ENCODE results near the gene SPATA24. TPM values are rescaled to one million over a fixed set of nuclear protein-coding genes. Genes with fewer than 3 reads are reported as not detected.

The SPATA24 gene
- total RNA-seq, 1 donor from 2014 or later, result 4.5 TPM

DNA sequence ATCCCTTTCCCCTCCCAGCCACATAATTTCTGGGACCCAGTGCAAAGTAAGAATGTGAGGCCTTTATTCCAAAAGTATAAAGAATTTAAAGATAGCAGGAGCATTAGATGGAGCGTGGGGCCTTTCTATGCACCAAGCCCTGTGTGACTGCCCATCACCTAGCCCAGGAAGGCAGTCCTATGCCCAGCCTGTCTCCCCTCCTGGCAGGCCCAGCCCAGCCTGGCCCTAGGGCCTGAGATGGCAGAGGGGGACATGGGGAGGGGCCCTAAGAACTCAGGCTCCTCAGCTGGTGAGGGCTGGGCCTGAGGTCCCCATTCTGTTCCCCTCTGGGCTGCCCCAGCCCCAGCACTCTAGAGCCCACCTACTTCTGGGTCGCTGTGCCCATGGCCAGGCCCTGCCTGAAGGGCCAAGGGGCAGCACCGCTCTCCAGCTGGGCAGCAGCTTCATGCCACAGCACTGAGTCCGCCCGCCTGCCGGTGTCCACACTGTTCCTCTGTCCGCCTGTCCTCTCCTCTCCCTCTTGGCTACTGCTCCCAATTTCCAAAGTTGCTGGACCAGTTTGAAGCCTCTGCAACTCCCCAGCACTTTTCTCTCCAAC is 19.8 kb downstream of the SPATA24 start:
- Histone ChIP-seq H3K36me3 (no peaks in the 10 kb centered on the region), H3K9me3 (no peaks in the 10 kb centered on the region), H3K4me1 (peaks cover 10% of the 10 kb centered on the region), H3K27ac (no peak overlapping the region), H3K4me3 (no peak overlapping the region), H3K27me3 (no peaks in the 10 kb centered on the region)
- DNase-seq, result peak; percentile 49
- TF ChIP-seq, protein P1, sequence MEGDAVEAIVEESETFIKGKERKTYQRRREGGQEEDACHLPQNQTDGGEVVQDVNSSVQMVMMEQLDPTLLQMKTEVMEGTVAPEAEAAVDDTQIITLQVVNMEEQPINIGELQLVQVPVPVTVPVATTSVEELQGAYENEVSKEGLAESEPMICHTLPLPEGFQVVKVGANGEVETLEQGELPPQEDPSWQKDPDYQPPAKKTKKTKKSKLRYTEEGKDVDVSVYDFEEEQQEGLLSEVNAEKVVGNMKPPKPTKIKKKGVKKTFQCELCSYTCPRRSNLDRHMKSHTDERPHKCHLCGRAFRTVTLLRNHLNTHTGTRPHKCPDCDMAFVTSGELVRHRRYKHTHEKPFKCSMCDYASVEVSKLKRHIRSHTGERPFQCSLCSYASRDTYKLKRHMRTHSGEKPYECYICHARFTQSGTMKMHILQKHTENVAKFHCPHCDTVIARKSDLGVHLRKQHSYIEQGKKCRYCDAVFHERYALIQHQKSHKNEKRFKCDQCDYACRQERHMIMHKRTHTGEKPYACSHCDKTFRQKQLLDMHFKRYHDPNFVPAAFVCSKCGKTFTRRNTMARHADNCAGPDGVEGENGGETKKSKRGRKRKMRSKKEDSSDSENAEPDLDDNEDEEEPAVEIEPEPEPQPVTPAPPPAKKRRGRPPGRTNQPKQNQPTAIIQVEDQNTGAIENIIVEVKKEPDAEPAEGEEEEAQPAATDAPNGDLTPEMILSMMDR (IDR thresholded peaks at IDR 0.05), result no peak
- intact Hi-C loops (cut with DNase I), result no loop called here
- ATAC-seq, result no peak

DNA sequence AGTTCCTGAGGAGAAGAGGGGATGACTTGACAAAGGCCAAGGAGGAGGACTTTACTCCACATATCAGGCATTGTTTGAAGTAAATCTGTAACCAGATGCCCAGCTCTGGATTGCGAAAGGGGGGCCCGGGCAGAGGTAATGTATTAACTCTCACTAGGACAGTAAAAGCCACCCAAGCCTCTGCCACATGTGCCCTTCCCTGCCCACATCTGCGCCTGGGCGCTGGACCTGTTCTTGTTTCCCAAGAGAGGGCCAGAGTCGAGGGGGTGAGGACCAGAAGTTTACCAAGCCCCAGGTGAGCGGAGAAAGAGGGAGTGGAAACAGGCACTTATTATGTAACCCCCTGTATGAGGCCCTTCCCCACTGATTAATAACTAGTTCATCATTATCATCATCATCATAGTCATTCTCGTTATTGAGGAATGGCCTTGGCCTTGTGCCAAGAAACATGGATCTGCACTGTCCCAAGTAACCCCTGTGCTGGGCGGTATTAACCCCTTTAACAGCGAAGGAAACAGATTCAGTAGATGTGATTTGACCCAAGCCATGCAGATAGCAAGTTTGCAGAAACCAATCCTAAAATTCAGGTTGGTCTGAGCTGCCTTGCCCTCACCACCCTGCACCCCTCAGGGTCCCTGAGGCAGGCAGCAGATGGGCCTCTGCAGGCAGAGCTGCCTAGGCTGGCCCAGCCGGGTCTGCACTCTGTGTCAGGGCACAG is 20.5 kb downstream of the SPATA24 start, which contains the start of gene SLC23A1:
TSS of gene SLC23A1 (minus strand) at position 23 of the 718 bp plus-strand sequence. CDS start 44 bp downstream, outside the sequence.
- no peaks in the 10 kb centered on the region for H3K27me3 ChIP-seq
- TF ChIP-seq, protein P1 (IDR thresholded peaks at IDR 0.05), result no peak
- no peak within 1 kb of the TSS for H3K4me3 ChIP-seq
- ATAC-seq (no peak), DNase-seq (peak; percentile 58)
- no peak within 1 kb of the TSS for H3K27ac ChIP-seq
- H3K4me1 ChIP-seq, result peaks cover 6% of the 10 kb centered on the region
- H3K36me3 ChIP-seq, result no peaks in the 10 kb centered on the region
- no peaks in the 10 kb centered on the region for H3K9me3 ChIP-seq
- intact Hi-C loops (cut with DNase I), result no loop called here

DNA sequence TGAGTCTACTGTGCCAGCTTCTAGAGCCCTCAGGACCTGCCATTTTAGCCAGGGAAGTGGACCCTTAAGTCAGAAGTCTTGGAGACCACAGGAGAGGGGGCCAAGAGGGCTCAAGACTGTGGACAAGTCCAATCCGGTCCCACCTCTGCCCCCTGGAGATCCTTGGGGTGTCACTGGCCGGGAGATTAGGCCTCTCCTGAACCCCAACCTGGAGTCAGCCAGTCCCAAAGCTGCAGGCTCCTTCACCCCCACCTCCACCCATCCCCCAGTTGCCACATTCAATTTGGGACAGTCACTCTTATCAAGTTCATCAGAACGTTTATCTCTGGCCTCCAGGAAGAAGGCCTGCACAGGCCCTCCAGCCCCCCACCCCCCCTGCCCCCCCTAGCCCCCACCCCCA is 21.1 kb downstream of the SPATA24 start:
- peaks cover under 1% of the 10 kb centered on the region for H3K4me1 ChIP-seq
- no peak overlapping the region for H3K27ac ChIP-seq
- DNase-seq (peak; percentile 53), ATAC-seq (no peak)
- H3K4me3 ChIP-seq, result no peak overlapping the region
- intact Hi-C loops (cut with DNase I), result no loop called here
- no peaks in the 10 kb centered on the region for H3K9me3 ChIP-seq
- no peaks in the 10 kb centered on the region for H3K27me3 ChIP-seq
- TF ChIP-seq, protein P1 (IDR thresholded peaks at IDR 0.05), result no peak
- H3K36me3 ChIP-seq, result no peaks in the 10 kb centered on the region

DNA sequence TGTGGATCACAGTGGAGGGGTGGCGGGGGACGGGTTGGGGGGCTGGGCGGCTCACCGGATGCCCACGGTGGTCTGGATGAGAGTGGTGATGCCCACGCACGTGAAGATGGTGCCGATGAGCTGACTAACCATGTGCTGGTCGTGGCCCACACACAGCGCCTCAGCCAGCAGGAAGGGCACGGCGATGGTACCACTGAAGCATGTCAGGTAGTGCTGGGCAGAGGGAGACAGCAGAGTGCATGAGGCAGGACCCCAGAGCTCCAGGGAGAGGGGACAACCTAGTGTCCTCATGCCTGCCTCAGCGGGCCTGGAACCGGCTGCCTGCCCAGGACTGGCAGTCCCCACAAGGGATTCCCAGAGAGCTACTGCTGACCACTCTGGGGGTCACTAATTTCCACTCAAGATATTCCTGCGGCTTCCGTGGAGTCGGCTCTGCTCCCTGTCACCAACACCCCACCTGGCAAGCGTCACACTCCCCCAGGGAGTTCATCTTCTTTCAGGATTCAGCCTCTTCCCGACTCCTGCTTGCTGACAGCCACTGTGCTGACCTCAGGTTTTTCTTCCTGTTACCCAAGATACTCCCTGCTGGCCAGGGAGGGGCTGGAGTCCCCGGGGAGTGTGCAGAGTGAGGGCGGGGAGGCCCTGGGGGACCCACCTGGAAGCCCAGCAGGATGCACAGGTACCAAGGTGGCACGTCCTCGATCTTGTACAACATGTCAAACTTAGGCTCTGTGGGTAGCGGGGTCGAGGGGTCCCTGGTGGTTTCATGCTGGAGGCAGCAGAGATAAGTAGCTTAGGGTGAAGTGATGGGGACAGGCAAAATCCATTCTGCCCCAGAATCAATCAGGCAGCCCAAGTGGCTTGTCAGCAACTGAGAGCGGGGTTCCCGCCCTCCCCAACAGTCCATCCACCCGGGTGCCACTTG is 21.8 kb downstream of the SPATA24 start:
- intact Hi-C loops (cut with DNase I), result no loop called here
- Histone ChIP-seq H3K27me3 (no peaks in the 10 kb centered on the region), H3K36me3 (no peaks in the 10 kb centered on the region), H3K4me1 (no peaks in the 10 kb centered on the region), H3K4me3 (no peak overlapping the region), H3K9me3 (no peaks in the 10 kb centered on the region), H3K27ac (no peak overlapping the region)
- DNase-seq, result peak; percentile 58
- TF ChIP-seq, protein P1 (IDR thresholded peaks at IDR 0.05), result no peak
- no peak for ATAC-seq

DNA sequence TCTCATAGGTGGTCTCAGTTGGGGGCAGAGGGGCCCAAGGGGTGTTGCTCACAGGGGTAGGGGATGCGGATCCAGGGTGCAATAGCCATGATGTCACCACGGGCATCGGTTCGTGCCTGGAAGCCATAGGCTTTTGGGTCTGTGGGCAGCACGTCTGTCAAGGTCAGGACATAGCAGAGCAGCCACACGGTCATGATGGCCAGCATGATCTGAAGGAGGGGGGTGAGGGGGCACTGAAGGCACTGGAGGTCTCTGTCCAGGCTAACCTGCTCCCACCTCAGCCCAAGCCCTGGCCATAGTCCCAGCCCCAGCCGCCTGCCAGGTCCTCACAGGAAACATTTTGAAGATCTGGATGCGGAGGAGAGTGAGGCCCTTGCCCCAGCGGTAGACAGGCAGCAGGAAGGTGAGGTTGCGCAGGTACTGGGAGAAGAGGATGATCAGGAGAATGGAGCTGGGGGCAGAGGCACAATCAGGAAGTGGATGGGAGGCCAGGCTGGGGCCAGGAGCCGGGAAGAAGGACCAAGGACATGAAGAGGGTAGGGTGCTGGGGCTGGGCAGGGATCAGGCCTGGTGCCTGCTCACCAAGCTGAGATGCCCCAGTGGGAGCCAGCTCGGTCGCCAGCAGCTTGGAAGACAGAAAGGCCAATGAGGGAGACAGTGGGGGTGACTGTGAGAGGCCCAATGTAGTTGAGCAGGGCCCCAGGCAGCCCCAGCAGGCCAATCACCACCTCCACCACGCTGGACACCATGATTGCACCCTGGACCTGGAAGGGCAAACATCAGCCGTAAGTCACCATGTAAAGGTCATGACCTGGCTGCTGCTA is 24.1 kb downstream of the SPATA24 start:
- no peak for DNase-seq
- intact Hi-C loops (cut with DNase I), result no loop called here

More for the DNA sequence above, 24.1 kb downstream of the SPATA24 start:
- Histone ChIP-seq H3K4me1 (no peaks in the 10 kb centered on the region), H3K36me3 (no peaks in the 10 kb centered on the region), H3K27ac (no peak overlapping the region), H3K27me3 (no peaks in the 10 kb centered on the region), H3K4me3 (no peak overlapping the region), H3K9me3 (no peaks in the 10 kb centered on the region)
- TF ChIP-seq, protein P1 (IDR thresholded peaks at IDR 0.05), result no peak
- ATAC-seq, result no peak

Data from upper lobe of right lung (tissue), 1 donor.